ENCODE results near the gene RIMBP2.

DNA sequence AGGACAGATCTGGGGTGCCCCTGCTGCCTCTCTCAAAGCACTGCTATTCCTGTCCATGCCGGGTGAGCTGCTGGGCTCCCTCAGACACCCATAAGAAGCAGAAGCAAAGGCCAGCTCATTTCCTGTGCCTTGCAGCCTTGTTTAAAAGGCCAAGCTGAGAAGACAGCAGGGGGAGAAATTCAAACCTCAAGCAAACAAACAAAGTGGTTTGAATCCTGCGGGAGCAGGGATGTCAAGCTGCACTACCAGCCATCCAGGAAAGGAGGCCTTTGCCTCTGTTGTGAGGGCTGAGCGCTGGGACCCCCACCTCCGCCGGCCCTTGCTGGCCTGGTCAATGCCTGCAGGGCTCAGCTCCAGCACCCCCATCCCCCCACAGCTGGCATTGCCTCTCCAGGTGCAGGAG lies 201.9 kb downstream of the RIMBP2 start:
- TF ChIP-seq EZH2 (IDR thresholded peaks at IDR 0.05; ENCODE audit: insufficient read depth, poor library complexity, severe bottlenecking) (no peak), EZH2phosphoT487 (IDR thresholded peaks at IDR 0.05; ENCODE audit: insufficient read depth, low read depth) (no peak)
